HG02852 (cell line): ENCODE data around the gene CACNA2D4.

Source experiments
- ATAC-seq: cut with Tn5 transposase; IDR thresholded peaks from one replicate; pipeline ENCODE4 v1.9.1; 2021; ENCODE audit warnings: mild to moderate bottlenecking, moderate library complexity; ENCODE audit not compliant: unreplicated experiment

CACNA2D4 gene

GRCh38 chr12:1920436-1920835 is 2.0 kb upstream of the CACNA2D4 start:
- ATAC-seq, result no peak

GRCh38 chr12:1919763-1920162 is 1.3 kb upstream of the CACNA2D4 start:
- no peak for ATAC-seq

GRCh38 chr12:1919284-1919683 is 832 bp upstream of the CACNA2D4 start:
- no peak for ATAC-seq

DNA sequence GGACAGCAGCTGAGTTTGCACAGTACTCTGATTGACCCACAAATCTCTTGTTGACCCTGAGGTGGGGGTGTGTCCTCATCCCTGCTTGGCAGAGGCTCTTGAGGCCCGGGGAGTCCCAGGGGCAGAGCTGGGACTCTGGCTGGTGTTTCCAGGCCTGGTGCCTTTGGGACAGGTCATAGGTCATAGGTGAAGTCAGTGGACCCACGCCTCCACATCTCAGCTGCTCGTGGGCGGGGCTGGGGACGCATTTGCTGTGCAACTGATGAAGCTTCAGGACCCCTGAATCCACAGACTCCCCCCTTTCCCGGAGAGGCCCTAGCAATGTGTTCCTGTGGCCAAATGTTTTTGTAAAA is 408 bp upstream of the CACNA2D4 start:
- no peak for ATAC-seq

GRCh38 chr12:1917172-1918070 is 1.0 kb downstream of the CACNA2D4 start:
- no peak for ATAC-seq

DNA sequence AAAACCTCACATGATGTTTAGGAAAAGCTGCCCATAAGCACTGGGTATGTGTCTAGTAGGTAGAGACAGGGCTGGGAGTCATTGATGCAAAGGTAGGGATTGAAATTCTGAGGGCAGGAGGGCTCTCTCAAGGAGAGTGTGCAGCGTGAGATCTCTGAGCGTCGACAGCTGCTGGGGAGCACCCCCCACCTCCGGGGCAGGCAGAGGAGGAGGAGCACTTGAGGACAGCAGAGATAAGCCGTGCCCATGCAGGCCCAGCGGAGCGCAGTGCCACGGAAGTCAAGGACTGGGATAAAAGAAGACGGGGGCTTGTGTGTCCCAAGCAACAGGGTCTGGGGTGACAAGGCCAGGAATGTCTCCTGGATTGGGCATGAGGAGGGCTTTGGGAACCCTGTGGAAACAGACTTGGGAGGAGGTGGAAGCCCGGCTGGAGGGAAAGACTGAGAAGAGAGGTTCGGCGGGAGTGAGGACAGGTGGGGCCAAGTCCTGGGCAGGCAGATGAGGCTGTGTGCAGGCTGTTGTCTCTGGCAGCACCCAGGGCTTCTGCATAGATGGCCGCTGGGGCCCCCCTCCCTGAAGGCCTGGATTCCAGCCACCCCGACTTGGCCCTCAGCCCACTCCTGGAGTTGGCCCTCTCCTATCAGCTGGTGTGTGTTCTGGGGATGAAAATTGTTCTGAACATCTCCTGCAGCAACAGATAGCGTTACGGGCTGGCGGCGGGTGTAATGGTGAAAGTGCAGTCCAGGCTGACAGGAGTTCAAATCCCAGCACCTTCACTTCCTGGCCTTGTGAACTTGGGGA is 1.9 kb downstream of the CACNA2D4 start:
- ATAC-seq, result no peak

- ATAC-seq, result no peak
These were observed 3.1 kb downstream of the CACNA2D4 start for GRCh38 chr12:1915082-1915968.

DNA sequence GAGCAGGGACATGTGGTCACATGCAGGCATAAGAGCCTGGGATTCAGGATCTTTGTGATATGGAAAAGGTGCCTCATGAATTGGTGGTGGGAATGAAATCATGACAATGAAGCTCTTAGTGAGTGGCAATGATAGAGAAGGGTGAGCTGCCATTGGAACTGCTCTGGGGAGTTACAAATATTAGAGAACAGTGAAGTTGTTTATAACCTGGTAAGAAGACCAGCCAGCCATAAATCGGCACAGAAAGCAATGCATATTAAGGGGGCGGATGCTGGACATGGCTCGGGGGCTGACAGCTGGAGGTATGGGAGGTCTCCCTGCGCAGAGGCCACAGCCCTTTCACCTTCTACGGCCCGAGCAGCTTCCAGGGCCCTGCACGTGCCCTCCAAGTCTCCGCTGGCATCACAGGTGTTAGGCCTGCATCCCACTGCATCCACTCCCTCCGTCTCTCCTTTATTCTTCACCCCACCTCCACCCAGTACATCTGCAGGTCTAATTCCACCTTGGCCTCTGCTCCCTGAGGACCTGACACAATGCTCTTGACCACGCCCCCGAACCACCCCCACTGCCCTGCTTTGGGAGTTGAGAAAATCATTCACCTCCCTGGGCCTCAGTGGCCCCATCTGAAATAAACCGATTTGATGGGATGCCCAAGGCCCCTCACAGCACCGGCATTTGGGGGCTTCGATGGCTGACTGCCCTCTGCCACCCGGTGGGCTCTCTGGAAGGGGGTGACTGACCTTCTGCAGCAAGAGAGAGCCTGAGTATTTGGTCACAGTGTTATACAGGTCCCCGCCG is 4.1 kb downstream of the CACNA2D4 start:
- ATAC-seq, result no peak

DNA sequence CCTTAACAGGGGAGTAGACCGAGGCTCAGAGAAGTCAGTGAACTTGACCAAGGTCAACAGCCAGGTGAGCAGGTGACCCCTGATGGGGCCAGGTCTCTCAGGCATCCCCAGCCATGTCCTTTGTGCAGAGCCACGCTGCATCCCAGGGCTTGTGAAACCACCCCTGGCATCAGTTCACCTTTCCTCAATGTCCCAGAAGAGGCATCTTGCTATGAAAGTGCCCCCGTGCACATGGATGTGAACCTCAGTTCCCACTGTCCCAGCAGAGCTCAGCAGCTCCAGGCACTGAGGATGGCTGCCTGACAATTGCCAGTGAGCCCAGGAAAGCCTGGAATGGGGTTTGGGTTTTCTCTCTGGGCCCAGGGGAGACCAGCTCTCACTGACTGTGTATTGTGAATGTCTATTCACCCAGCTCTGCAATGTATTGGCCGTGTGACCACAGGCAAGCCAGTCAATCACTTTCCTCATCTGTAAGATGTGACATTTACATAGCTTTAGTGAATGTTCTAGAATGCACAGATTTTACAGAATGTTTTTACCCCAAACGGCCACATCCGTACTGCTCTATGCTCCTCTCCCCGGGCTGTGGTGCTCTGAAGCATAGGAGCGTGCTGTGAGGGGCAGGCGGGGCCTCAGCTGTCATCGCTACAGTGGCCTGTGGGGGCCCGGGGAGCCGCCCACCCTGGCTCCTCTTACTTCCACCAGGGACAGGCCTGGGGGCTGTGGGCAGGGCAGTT is 4.9 kb downstream of the CACNA2D4 start:
- ATAC-seq, result no peak

GRCh38 chr12:1912580-1913376 is 5.7 kb downstream of the CACNA2D4 start:
- no peak for ATAC-seq

DNA sequence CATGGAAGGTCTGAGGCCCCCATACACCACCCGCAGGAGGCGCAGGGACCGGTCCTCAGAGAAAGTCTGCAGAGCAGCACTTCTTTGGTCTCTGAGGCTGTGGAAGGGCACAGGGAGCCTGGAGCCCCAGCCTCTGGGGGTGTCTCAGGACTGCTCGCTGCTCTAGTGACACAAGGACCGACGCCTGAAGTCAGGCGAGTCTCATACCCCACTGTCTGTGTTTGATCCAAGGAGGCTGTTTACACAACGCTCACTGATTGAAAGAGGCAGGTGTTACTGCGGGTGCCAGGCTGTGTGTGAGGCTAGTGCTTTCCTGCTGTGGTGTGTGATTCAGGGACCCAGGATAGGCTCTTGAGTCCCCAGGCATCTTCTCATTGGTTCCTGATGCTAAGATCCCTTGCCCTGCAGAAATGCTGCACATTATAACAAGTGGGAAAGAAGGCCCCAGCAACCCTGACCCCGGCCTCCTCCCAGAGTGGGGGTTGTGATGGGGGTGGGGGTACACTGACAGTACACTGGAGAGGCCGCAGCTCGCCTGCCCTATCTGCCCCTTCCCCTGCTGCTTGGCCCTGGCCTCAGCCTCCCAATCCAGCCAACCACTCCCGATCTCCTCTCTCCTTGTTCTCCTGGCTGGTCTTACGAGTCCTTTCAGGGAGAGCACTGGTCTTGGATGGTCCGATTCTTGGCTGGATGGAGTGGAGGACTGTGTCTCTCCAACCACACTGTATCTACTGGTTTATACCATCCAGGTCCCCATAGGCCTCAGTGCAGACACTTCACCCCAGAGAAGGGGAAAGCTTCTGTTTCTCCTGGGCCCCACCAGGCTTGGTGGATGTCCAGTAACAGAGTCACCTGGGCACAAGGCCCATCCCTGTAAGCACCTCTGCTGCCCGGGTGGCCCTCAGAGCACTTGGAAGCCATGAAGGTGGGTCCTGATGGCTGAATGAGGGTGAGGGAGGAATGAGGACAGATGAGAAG is 6.6 kb downstream of the CACNA2D4 start:
- ATAC-seq, result no peak

- ATAC-seq, result no peak
These were observed 8.0 kb downstream of the CACNA2D4 start for GRCh38 chr12:1910468-1910867.

DNA sequence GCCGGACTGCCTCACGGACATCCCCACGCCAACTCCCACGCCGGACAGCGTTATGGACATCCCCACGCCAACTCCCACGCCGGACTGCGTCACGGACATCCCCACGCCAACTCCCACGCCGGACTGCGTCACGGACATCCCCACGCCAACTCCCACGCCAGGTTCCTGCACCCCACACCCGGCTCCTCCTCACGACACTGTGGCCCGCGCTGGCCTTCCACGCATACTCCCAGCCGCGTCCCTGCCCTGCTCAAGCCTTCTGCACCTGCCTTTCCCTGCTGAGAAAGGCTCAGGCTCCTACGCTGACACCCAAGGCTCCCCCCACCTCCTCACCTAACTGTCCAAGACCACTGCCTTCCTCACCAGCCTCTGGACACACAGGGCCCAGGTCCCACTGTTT is 9.7 kb downstream of the CACNA2D4 start:
- no peak for ATAC-seq

GRCh38 chr12:1907652-1908611 is 10.5 kb downstream of the CACNA2D4 start:
- no peak for ATAC-seq

DNA sequence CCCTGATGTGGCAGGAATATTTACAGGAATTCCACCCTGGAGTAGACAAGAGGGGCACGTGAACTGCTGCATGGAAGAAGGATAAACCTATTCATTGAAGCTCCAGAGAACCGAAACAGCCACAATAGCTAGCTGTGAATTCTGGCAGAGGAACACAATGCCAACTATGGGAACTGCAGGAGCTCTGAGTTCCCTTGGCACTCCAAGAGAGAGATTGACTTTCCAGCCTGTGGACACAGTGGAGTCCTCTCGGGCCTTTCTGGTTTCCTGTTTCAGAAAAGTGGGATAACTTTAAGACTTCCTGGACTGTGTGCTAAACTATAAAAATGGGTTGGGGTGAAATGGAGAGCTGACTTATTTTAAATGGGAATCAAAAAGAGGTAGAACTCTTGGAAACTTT is 11.9 kb downstream of the CACNA2D4 start:
- no peak for ATAC-seq

DNA sequence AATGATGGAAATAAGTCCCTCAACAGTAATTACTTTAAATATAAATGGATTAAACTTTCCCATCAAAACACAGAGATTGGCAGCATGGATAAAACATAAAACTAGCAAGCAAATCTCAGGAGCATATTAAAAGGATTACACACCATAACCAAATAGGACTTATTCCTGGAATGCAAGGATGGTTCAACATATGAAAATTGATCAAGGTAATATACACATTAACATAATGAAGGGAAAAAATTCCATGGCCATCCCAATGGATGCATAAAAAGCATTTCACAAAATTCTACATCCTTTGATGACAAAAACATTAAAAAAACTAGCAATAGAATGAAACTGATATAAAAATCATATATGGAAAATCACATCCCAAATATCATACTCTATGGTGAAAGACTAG is 13.6 kb downstream of the CACNA2D4 start:
- ATAC-seq, result no peak

GRCh38 chr12:1896964-1897363 is 21.5 kb downstream of the CACNA2D4 start:
- ATAC-seq, result no peak
